HT1080 (cell line): Measurements from ENCODE around the gene PEX12. TPM values are rescaled to one million over a fixed set of nuclear protein-coding genes. Genes with fewer than 3 reads are reported as not detected.
"Not testable (repeated sequence)": the region's sequence is repeated elsewhere in the genome, so short reads cannot be mapped to it uniquely, and the experiment has no call there.

Experiments
- DNase-seq: peaks from one replicate; pipeline ENCODE4 v3.0.0-alpha.2; 2015; ENCODE audit warnings: low read depth
- polyA plus RNA-seq, 2 experiments: library from polyadenylated mRNA; depleted of rRNA; stranded (reverse); fragments of >200 nt; gene quantifications; 2 replicates each; pipeline ENCODE4 v1.2.3, GENCODE V29; 2015
- total RNA-seq: library from RNA; depleted of rRNA; stranded (reverse); fragments of >200 nt; shearing (Covaris generic); gene quantifications from 2 replicates; pipeline ENCODE4 v1.2.3, GENCODE V29; 2014; rRNA removed

PEX12 gene
- 8.8 and 9.9 TPM in 2 replicates for total RNA-seq
- 9.6 and 10.7 TPM in 2 replicates for polyA plus RNA-seq (2015; cell fraction: cytosol; rRNA removed)
- polyA plus RNA-seq (2015; cell fraction: nucleus; rRNA removed), result 15.5 and 16.1 TPM in 2 replicates

DNA sequence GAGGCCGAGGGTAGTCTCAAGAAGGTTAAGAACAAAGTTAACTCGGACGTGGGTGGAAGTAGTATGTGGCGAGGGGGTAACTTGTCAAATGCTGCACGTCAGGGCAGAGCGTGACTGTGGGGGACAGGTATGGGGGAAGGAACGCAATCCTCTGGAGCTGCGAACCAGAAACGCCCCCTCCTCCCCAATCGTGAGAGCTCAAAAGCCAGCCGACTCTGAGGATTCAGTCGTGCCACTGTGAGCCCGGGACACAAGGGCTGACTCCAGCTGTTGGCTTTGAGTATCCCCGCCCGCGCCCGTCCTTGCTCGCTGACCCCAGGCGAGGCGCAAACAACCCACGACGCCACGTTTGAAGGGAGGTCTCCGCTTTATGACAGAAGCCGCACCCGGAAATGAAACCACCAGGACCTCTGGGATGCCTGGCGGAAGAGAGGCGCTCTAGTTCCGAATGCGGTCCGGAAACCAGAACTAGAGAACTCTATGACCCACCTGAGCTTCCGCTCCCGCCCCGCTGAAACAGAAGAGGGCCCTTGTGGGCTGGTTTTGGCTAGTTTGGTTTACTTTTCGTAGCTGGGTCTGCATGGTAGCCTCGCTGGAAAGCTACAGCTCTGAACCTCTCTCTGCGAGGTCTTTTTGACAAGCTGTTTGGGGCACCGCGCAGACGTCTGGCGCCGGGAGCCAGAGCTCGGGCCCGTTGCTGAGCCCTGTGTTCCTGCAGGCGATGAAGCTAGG, at the start of gene PEX12:
TSS of gene PEX12 (minus strand) at position 375 of the 732 bp plus-strand sequence. CDS start 550 bp downstream, outside the sequence.
- DNase-seq, result peak; percentile 91

DNA sequence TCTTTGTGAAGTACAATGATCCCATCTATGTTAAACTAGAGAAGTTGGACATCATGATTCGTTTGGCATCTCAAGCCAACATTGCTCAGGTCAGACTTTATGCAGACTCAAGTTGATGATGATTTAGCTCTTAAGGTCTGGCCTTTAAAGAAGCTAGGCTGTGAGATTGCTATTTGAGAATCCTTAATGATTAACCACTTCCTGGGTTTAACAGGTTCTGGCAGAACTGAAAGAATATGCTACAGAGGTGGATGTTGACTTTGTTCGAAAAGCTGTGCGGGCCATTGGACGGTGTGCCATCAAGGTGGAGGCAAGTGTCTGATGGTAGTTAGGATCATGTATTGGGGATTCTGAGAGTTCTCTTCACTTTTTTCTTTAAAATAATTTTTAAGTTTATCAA, 49.0 kb upstream of the PEX12 start:
- no peak for DNase-seq

DNA sequence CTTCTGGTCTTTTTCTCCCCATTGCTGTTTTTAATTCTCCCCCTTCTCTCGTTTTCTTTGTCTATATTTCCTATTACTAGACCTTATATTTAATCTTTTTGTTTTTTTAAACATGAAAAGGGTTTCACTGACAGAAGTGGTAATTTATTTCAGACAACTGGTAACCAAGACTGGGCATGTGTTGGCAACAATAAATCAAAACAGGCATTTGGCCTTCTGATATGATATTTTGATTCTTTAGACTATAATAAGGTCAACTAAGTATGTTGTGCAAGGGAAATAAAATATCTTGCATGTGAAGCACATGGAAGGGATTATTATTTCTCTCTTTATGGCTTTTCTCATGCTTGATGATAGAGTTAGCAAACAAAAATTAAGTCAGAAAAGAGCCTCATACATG, 43.4 kb upstream of the PEX12 start:
- DNase-seq, result no peak

- no peak for DNase-seq
These were observed 40.3 kb upstream of the PEX12 start for GRCh38 chr17:35618628-35619027.

- no peak for DNase-seq
These were observed 39.1 kb upstream of the PEX12 start for GRCh38 chr17:35617505-35617904.

- DNase-seq, result no peak
These were observed 38.2 kb upstream of the PEX12 start for GRCh38 chr17:35616536-35616935.

- DNase-seq, result no peak
These were observed 36.4 kb upstream of the PEX12 start for GRCh38 chr17:35614810-35615209.

GRCh38 chr17:35612924-35613521, 34.7 kb upstream of the PEX12 start:
- peak; percentile 41 for DNase-seq

DNA sequence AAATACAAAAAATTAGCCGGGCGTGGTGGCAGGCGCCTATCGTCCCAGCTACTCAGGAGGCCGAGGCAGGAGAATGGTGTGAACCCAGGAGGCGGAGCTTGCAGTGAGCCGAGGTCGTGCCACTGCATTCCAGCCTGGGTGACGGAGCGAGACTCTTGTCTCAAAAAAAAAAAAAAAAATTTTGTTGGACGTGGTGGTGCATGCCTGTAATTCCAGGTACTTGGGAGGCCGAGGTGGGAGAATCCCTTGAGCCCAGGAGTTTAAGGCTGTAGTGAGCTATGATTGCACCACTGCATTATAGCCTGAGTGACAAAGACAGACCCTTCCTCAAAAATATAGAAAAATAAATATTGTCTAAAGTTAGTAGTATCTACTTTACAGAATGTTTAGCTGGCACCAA, 32.4 kb upstream of the PEX12 start:
- DNase-seq, result not testable (repeated sequence)

DNA sequence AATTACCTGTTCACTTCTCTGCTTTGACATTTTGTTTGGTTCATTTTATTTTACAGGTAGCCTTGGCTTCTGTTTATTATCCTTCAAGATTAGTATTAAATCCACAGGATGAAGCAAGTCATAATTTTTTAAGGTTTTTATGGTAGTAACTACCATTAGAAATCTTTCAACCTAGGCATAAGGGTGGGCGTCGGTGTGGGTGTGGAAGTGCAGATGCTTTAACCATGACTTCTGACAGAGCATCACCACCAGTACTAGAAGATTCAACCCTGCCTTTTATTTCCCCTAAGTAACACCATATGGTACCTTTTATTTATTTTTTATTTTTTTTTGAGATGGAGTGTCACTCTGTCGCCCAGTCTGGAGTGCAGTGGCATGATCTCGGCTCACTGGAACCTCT, 31.5 kb upstream of the PEX12 start:
- no peak for DNase-seq

DNA sequence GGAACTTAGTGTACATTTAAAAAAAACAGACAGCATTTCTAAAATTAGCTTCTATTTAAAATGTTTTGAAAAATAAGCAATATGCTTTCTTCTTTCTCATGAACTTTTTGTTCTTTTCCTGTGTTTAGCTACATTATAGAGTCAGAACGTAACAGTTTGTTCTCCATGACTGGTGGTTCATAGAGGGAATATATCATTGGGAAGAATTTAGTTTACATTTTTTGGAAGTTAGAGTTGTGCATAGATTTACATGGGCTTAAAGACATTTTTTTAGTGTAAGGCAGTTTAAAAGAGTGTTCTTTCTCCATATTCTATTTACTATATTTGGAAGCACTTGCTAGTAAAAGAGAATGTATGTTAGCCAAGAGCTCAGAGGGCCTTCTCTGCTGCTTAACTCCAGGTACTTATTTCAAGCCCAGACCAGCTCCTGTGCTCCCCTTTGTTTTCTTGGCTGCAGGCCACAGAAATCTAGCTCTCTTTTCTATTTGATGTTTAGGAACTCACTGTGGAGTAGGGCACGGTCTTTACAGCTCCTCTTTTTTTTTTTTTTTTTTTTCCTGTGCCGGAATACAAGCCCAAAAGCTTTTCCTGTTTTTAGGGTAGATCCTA, 29.0 kb upstream of the PEX12 start:
- DNase-seq, result no peak

- DNase-seq, result no peak
These were observed 27.3 kb upstream of the PEX12 start for GRCh38 chr17:35605678-35606077.

GRCh38 chr17:35603674-35604073, 25.3 kb upstream of the PEX12 start:
- DNase-seq, result no peak

DNA sequence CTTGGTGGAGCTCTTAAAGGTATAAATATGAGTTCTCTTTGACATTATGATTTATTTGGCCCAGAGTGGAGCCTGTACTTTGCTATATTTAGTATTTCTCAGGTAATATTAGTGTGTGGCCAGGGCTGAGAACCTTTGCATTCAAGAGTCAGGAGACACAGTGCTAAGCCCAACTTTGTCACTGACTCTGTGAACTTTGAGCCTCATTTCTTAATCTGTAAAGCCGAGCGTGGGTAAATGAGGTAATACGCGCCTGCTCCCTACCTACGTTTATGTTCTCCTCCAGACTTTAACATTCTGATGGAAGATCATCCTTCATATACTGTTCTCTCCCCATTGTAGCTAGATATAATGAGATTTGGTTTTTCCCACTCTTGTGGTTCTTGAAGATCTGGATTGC, 19.2 kb upstream of the PEX12 start:
- DNase-seq, result no peak

DNA sequence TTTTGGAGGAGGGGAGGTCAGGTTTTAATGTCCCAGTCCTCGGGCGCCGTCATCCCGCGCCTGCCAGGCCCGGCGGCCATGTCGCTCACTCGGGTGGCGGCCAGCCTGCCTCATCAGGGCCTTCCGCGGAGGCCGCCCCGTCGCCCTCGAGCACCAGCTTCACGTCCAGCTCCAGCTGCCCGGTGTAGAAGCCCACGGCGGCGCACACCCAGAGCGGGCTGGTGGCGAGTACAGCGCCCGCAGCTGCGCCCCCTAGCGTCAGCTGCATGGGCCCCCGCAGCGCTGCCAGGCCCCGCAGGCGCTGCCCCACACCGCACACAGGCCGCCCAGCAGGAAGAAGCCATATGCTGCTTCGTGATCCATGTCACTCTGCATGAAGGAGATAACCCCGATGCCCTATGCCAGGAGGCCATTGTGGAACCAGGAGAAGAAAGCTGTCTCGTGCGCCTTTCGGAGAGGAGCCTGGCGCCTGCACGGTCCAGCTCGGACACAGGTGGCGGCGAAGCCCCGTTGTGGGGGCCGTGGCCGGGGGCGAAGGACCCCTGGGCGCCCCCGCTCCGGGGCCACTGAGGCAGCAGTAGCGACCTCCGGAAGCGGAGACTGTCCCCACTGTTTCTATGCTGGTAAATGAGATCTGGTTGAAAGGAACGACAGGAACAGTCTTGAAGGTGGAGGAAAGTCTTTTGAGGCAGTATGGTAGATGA, 18.3 kb upstream of the PEX12 start:
- DNase-seq, result no peak

GRCh38 chr17:35596072-35596471, 17.7 kb upstream of the PEX12 start:
- no peak for DNase-seq

GRCh38 chr17:35588196-35588920, 10.0 kb upstream of the PEX12 start:
- peak; percentile 83 for DNase-seq

DNA sequence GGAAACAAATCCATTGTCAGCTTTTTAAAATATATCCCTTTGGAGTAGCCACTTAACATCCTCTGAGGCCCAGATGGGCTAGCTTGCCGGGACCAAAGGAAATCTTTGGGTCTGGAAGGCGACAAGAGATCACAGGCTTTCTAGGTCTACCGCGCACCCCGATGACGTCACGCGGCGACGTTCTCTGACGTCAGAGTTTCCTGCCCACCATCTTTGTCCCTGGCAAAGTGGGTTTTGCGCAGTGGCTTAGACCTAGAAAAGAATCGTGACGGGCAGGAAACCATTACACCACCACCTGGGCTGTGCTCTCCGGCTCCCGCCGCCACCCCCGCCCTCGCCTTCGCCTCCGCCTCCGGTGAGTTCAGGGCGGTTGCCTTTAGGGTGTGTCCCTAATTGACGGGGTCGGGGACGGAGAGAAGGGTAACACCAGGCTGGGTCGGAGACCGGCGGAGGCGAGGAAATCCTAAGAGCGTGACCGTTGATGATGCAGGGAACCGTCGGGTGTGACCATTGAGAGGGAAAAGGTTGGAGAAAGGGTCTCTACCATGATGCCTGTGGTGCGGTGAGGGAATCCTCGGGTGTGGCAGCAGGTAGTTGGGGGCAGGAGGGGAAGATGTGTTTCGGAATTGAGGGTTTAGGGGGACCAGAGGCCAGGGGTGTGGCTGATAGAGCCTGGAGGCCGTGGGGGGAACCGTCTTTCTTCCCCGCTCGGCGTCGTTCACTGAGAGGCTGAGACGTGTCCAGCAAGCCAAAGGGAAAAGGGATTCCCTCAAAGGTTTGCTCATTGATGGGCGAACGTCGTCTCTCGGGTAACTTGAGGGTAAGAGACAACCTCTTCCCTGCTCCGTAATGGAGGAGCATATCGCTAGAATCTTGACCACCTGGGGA, 8.9 kb upstream of the PEX12 start, which contains the start of gene AP2B1:
TSS of gene AP2B1 (plus strand) at position 249 of the 888 bp plus-strand sequence. CDS start 6,709 bp downstream, outside the sequence.
- DNase-seq, result peak; percentile 94

DNA sequence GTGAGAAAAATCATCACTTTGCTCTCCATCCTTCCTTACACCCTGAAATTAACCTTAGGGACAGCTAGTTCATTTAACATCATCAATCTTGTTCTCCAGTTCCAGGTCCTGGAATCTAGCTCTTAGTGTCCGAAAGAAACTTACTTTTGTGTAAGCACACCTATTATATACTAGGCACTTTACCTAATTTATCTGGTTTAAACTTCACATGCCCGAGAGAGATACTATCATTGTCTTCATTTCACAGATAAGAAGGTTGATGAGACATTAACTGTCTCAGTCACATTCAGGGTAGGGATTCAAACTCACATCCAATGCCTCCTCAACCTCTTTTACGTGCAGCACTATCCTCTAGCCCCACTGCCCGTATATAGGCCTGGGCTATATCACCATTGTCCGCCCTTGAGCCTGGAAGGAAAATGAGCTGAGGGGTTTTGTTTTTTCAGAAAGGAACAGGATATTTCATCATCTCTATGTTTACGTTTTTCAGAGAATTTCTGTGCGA, 8.2 kb upstream of the PEX12 start:
- no peak for DNase-seq

GRCh38 chr17:35584061-35584460, 5.7 kb upstream of the PEX12 start:
- no peak for DNase-seq
